Measurements from ENCODE around the gene PTPN13.

PTPN13 gene

GRCh38 chr4:86593688-86594558 is at the start of gene PTPN13:
TSS of gene PTPN13 (plus strand) at chr4:86594315. CDS start at chr4:86635257, 40,942 bp downstream.
- peak in 2 of 4 experiments; percentile 3 for DNase-seq

- no peak for DNase-seq
Measured at GRCh38 chr4:86547140-86547539, 47.0 kb upstream of the PTPN13 start.

- DNase-seq, result no peak
Measured at GRCh38 chr4:86549163-86549788, 44.8 kb upstream of the PTPN13 start.

GRCh38 chr4:86551387-86551786 is 42.7 kb upstream of the PTPN13 start:
- no peak for DNase-seq

GRCh38 chr4:86554646-86555045 is 39.5 kb upstream of the PTPN13 start:
- no peak for DNase-seq

GRCh38 chr4:86556791-86557415 is 37.2 kb upstream of the PTPN13 start:
- no peak for DNase-seq

GRCh38 chr4:86557526-86557925 is 36.6 kb upstream of the PTPN13 start:
- DNase-seq, result no peak

GRCh38 chr4:86558258-86558657 is 35.9 kb upstream of the PTPN13 start:
- no peak for DNase-seq

- no peak for DNase-seq
Measured at GRCh38 chr4:86558797-86559196, 35.3 kb upstream of the PTPN13 start.

- DNase-seq, result no peak
Measured at GRCh38 chr4:86560447-86560846, 33.7 kb upstream of the PTPN13 start.

- no peak for DNase-seq
Measured at GRCh38 chr4:86561256-86561655, 32.9 kb upstream of the PTPN13 start.

- DNase-seq, result no peak
Measured at GRCh38 chr4:86563416-86563815, 30.7 kb upstream of the PTPN13 start.

- DNase-seq, result no peak
Measured at GRCh38 chr4:86564795-86565194, 29.3 kb upstream of the PTPN13 start.

- no peak for DNase-seq
Measured at GRCh38 chr4:86565651-86566050, 28.5 kb upstream of the PTPN13 start.

- no peak for DNase-seq
Measured at GRCh38 chr4:86569103-86569870, 24.8 kb upstream of the PTPN13 start.

- DNase-seq, result no peak
Measured at GRCh38 chr4:86579941-86580340, 14.2 kb upstream of the PTPN13 start.

GRCh38 chr4:86582410-86582809 is 11.7 kb upstream of the PTPN13 start:
- no peak for DNase-seq

GRCh38 chr4:86586160-86586572 is 7.9 kb upstream of the PTPN13 start:
- DNase-seq, result no peak

GRCh38 chr4:86586626-86587380 is 7.3 kb upstream of the PTPN13 start:
- no peak for DNase-seq

- DNase-seq, result no peak
Measured at GRCh38 chr4:86587381-86588140, 6.6 kb upstream of the PTPN13 start.

- no peak for DNase-seq
Measured at GRCh38 chr4:86592553-86593249, 1.4 kb upstream of the PTPN13 start.

Data from activated naive CD4-positive, alpha-beta T cell (primary cell).